Measurements from ENCODE around the gene GPR39. TPM values are rescaled to one million over a fixed set of nuclear protein-coding genes. Genes with fewer than 3 reads are reported as not detected.

Gene GPR39
- total RNA-seq, 1 experiment from 2014 or later = 34.8 TPM

- H3K4me3 ChIP-seq (ENCODE audit: low read length) = peak overlapping the region; percentile 78
- CTCF ChIA-PET = interaction anchor here (0.6 to 1.2 kb wide), 3 partner anchors 121 to 900 kb away, joined by 3 to 5 read pairs (median 3); partner anchors contain the start of gene NCKAP5
- peak overlapping the region; percentile 84; the same call in 1 of the 2 replicates for H2AFZ ChIP-seq (ENCODE audit: low read length)
- TF ChIP-seq EZH2 (IDR thresholded peaks at IDR 0.05; ENCODE audit: low read length, unreplicated experiment) (no peak), EZH2phosphoT487 (IDR thresholded peaks at IDR 0.05; ENCODE audit: borderline replicate concordance, low read length) (no peak)
- TF ChIP-seq, protein P1, sequence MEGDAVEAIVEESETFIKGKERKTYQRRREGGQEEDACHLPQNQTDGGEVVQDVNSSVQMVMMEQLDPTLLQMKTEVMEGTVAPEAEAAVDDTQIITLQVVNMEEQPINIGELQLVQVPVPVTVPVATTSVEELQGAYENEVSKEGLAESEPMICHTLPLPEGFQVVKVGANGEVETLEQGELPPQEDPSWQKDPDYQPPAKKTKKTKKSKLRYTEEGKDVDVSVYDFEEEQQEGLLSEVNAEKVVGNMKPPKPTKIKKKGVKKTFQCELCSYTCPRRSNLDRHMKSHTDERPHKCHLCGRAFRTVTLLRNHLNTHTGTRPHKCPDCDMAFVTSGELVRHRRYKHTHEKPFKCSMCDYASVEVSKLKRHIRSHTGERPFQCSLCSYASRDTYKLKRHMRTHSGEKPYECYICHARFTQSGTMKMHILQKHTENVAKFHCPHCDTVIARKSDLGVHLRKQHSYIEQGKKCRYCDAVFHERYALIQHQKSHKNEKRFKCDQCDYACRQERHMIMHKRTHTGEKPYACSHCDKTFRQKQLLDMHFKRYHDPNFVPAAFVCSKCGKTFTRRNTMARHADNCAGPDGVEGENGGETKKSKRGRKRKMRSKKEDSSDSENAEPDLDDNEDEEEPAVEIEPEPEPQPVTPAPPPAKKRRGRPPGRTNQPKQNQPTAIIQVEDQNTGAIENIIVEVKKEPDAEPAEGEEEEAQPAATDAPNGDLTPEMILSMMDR (conservative IDR thresholded peaks at IDR 0.05; ENCODE audit: low read depth, low read length) = peak; percentile 53
- no peak overlapping the region for H3K27ac ChIP-seq (ENCODE audit: low read length)
- H4K20me1 ChIP-seq (ENCODE audit: low read length) = no peaks in the 10 kb centered on the region
- peaks cover 24% of the 10 kb centered on the region for H3K4me1 ChIP-seq (ENCODE audit: insufficient read depth, low read length)
- no TSS peak for BruUV-seq (replicated peaks)
- peak; percentile 31 for DNase-seq
- ATAC-seq = no peak
- POLR2A ChIA-PET (ENCODE audit: unreplicated experiment) = interaction anchor here (0.6 kb wide), 1 partner anchor 498 kb away, joined by 3 read pairs; no protein-coding TSS in a partner anchor
- no peaks in the 10 kb centered on the region for H3K9me3 ChIP-seq (ENCODE audit: low read length)
- no peak overlapping the region for H3K9ac ChIP-seq (ENCODE audit: low read length)
- no peaks in the 10 kb centered on the region for H3K9me2 ChIP-seq (replicated peaks; ENCODE audit: low read length)
- intact Hi-C loops (cut with micrococcal nuclease) = no loop called here
- H3K36me3 ChIP-seq (ENCODE audit: low read depth, low read length) = no peaks in the 10 kb centered on the region
- no peaks in the 10 kb centered on the region for H3K79me2 ChIP-seq (ENCODE audit: low read length)
- peak overlapping the region; percentile 98 for H3K4me2 ChIP-seq (ENCODE audit: low read length)
- no peaks in the 10 kb centered on the region for H3F3A ChIP-seq (ENCODE audit: low read length, unreplicated experiment)
- H3K27me3 ChIP-seq (ENCODE audit: low read length) = no peaks in the 10 kb centered on the region
Observed at GRCh38 chr2:132668189-132668823, 251.7 kb downstream of the GPR39 start.

GRCh38 chr2:132668987-132669907, 252.6 kb downstream of the GPR39 start:
- no peak for TF ChIP-seq EZH2 (IDR thresholded peaks at IDR 0.05; ENCODE audit: low read length, unreplicated experiment)
- TF ChIP-seq, protein P1 (conservative IDR thresholded peaks at IDR 0.05; ENCODE audit: low read depth, low read length) = peak; percentile 56
- 0 out of 2 replicates have a peak overlapping the region, but pooled peaks have one; percentile 4 for H3K9ac ChIP-seq (ENCODE audit: low read length)
- no peaks in the 10 kb centered on the region for H3K9me2 ChIP-seq (replicated peaks; ENCODE audit: low read length)
- POLR2A ChIA-PET (ENCODE audit: unreplicated experiment) = interaction anchor here (0.5 to 0.7 kb wide), 2 partner anchors 122 to 317 kb away, joined by 3 to 9 read pairs; no protein-coding TSS in a partner anchor
- ATAC-seq (peak; percentile 25), DNase-seq (peak; percentile 46)
- no peaks in the 10 kb centered on the region for H3K9me3 ChIP-seq (ENCODE audit: low read length)
- peak overlapping the region; percentile 84 for H2AFZ ChIP-seq (ENCODE audit: low read length)
- no peaks in the 10 kb centered on the region for H3K79me2 ChIP-seq (ENCODE audit: low read length)
- no peaks in the 10 kb centered on the region for H3K36me3 ChIP-seq (ENCODE audit: low read depth, low read length)
- peaks cover 24% of the 10 kb centered on the region for H3K4me1 ChIP-seq (ENCODE audit: insufficient read depth, low read length)
- CTCF ChIA-PET = interaction anchor here (0.8 to 1.2 kb wide), 4 partner anchors 122 to 478 kb away, joined by 3 to 4 read pairs (median 3); no protein-coding TSS in a partner anchor
- H4K20me1 ChIP-seq (ENCODE audit: low read length) = no peaks in the 10 kb centered on the region
- no peaks in the 10 kb centered on the region for H3F3A ChIP-seq (ENCODE audit: low read length, unreplicated experiment)
- intact Hi-C loops (cut with micrococcal nuclease) = no loop called here
- H3K27me3 ChIP-seq (ENCODE audit: low read length) = no peaks in the 10 kb centered on the region
- peak overlapping the region; percentile 98 for H3K4me2 ChIP-seq (ENCODE audit: low read length)
- no peak overlapping the region for H3K27ac ChIP-seq (ENCODE audit: low read length)
- H3K4me3 ChIP-seq (ENCODE audit: low read length) = peak overlapping the region; percentile 78
- BruUV-seq (replicated peaks) = no TSS peak

Measured in PC-3 (cell line).